HCT116 (cell line): ENCODE results near the gene CD164. TPM values are rescaled to one million over a fixed set of nuclear protein-coding genes. Genes with fewer than 3 reads are reported as not detected.
"Not testable (repeated sequence)": the region's sequence is repeated elsewhere in the genome, so short reads cannot be mapped to it uniquely, and the experiment has no call there.

Source experiments
- ATAC-seq: fragments of 200-7000 bp; cut with Tn5 transposase; 2 replicates; pipeline ENCODE4 v1.9.1; 2020; ENCODE audit warnings: mild to moderate bottlenecking, moderate library complexity
- BruUV-seq: library from RNA; stranded (reverse); fragments of 400-500 nt; replicated peaks from 2 replicates; lab custom pipeline; 2021; lab: Mats Ljungman, UMichigan
- CTCF ChIA-PET: fragments of 300-600 bp; sonication (Branson Sonifier 250); formaldehyde crosslinking; loops from one replicate; lab custom pipeline; 2021; ENCODE audit warnings: antibody characterized with exemption; lab: Charles Lee
- POLR2A ChIA-PET: fragments of 300-600, 350-600 bp; sonication (Branson Sonifier 250); formaldehyde crosslinking; loops from one replicate; lab custom pipeline; 2021; ENCODE audit warnings: antibody characterized with exemption; lab: Charles Lee
- RAD21 ChIA-PET, 2 experiments: fragments of 300-600 bp; sonication (Branson Sonifier 250); formaldehyde crosslinking; loops; one replicate each; lab custom pipeline; 2023; ENCODE audit warnings: low total read pairs in 2 of 2; ENCODE audit not compliant: uncharacterized antibody in 2 of 2, unreplicated experiment in 2 of 2, low non-redundant PET in 1 of 2; lab: Charles Lee
- DNase-seq: peaks from one replicate; pipeline ENCODE4 v3.0.0-alpha.2; 2010; ENCODE audit warnings: low read depth, low spot score
- H2AFZ ChIP-seq: fragments of 200-600 bp; shearing (Covaris generic), sonication (generic); 2 replicates; pipeline ENCODE4 v1.6.1; 2017; ENCODE audit warnings: low read depth, mixed run types, mixed read lengths, antibody characterized with exemption, low read length; ENCODE audit not compliant: poor library complexity, severe bottlenecking
- H3K27ac ChIP-seq: 2 replicates; pipeline ENCODE4 v1.5.1; 2012; ENCODE audit warnings: low read depth, low read length
- H3K27me3 ChIP-seq: fragments of 200-600 bp; sonication (generic); 2 replicates; pipeline ENCODE4 v1.6.1; 2016; ENCODE audit warnings: mixed run types, low read length, mixed read lengths; ENCODE audit not compliant: insufficient read depth
- H3K36me3 ChIP-seq, 2 experiments: fragments of 200-500 bp in 1 of 2; fragments of 200-600 bp in 1 of 2; sonication (Bioruptor generic) in 1 of 2; sonication (generic) in 1 of 2; 2 replicates each; pipeline versions ENCODE4 v1.5.1 to v1.6.1; 2014 to 2016; ENCODE audit warnings: low read length in 2 of 2, inconsistent platforms in 1 of 2, mixed read lengths in 1 of 2, mixed run types in 1 of 2; ENCODE audit not compliant: insufficient read depth in 2 of 2, control insufficient read depth in 1 of 2
- H3K4me1 ChIP-seq, 2 experiments: fragments of 200-600 bp in 1 of 2; sonication (generic) in 1 of 2; 2 replicates each; pipeline versions ENCODE4 v1.5.1 to v1.6.1; 2012 to 2017; ENCODE audit warnings: low read length in 2 of 2, inconsistent platforms in 1 of 2, mild to moderate bottlenecking in 1 of 2, mixed read lengths in 1 of 2, mixed run types in 1 of 2, moderate library complexity in 1 of 2; ENCODE audit not compliant: insufficient read depth in 2 of 2, control insufficient read depth in 1 of 2
- H3K4me2 ChIP-seq: fragments of 200-600 bp; sonication (generic); 2 replicates; pipeline ENCODE4 v1.6.1; 2017; ENCODE audit warnings: mixed run types, low read length, mixed read lengths
- H3K4me3 ChIP-seq, 2 experiments: fragments of 200-600 bp in 1 of 2; sonication (generic) in 1 of 2; replicated peaks in 1 of 2; 2 replicates each; pipeline ENCODE4 v1.5.1; 2011 to 2016; ENCODE audit warnings: low read length in 2 of 2, control low read depth in 1 of 2, low read depth in 1 of 2, mild to moderate bottlenecking in 1 of 2, mixed read lengths in 1 of 2, mixed run types in 1 of 2
- H3K79me2 ChIP-seq: fragments of 200-600 bp; sonication (generic); 2 replicates; pipeline ENCODE4 v1.6.1; 2017; ENCODE audit warnings: mild to moderate bottlenecking, mixed run types, low read length, moderate library complexity, mixed read lengths; ENCODE audit not compliant: insufficient read depth
- H3K9ac ChIP-seq: fragments of 200-600 bp; sonication (generic); 2 replicates; pipeline ENCODE4 v1.6.1; 2016; ENCODE audit warnings: low read length, mixed read lengths
- H3K9me2 ChIP-seq: fragments of 200-600 bp; sonication (generic), shearing (Covaris generic); 2 replicates; pipeline ENCODE4 v1.6.1; 2017; ENCODE audit warnings: mixed run types, mild to moderate bottlenecking, moderate library complexity; ENCODE audit not compliant: insufficient read depth
- H3K9me3 ChIP-seq, 2 experiments: fragments of 200-500 bp in 1 of 2; fragments of 200-600 bp in 1 of 2; sonication (Bioruptor generic) in 1 of 2; sonication (generic) in 1 of 2; 2 replicates each; pipeline ENCODE4 v1.6.1; 2014 to 2017; ENCODE audit warnings: low read length in 2 of 2, mixed read lengths in 2 of 2, inconsistent platforms in 1 of 2, low read depth in 1 of 2, mild to moderate bottlenecking in 1 of 2, mixed run types in 1 of 2, moderate library complexity in 1 of 2; ENCODE audit not compliant: control insufficient read depth in 1 of 2, insufficient read depth in 1 of 2
- H4K20me1 ChIP-seq: fragments of 200-600 bp; sonication (generic), shearing (Covaris generic); 2 replicates; pipeline ENCODE4 v1.6.1; 2017; ENCODE audit warnings: mixed run types, mild to moderate bottlenecking, moderate library complexity; ENCODE audit not compliant: insufficient read depth
- CEBPB ChIP-seq: IDR thresholded peaks from 2 replicates; pipeline ENCODE4 v1.6.1; 2012; ENCODE audit warnings: low read depth
- EGR1 ChIP-seq: IDR thresholded peaks from 2 replicates; pipeline ENCODE4 v1.6.1; 2012; ENCODE audit warnings: low read depth
- ELF1 ChIP-seq: IDR thresholded peaks from 2 replicates; pipeline ENCODE4 v1.6.1; 2012; ENCODE audit warnings: low read depth, borderline replicate concordance
- EZH2 ChIP-seq: fragments of 200-600 bp; sonication (generic); IDR thresholded peaks from 2 replicates; pipeline ENCODE4 v1.6.1; 2017; ENCODE audit warnings: antibody characterized with exemption, mixed run types
- FOSL1 ChIP-seq: IDR thresholded peaks from 2 replicates; pipeline ENCODE4 v1.6.1; 2012; ENCODE audit warnings: low read depth
- JUND ChIP-seq: IDR thresholded peaks from 2 replicates; pipeline ENCODE4 v1.6.1; 2012
- POLR2A ChIP-seq: IDR thresholded peaks from 2 replicates; pipeline ENCODE4 v1.7.0; 2011; ENCODE audit warnings: borderline replicate concordance; ENCODE audit not compliant: insufficient read depth, insufficient read length; ENCODE audit errors: extremely low read depth
- YY1 ChIP-seq: IDR thresholded peaks from 2 replicates; pipeline ENCODE4 v1.6.1; 2011; ENCODE audit warnings: low read length, low read depth, moderate library complexity, mild to moderate bottlenecking; ENCODE audit not compliant: insufficient replicate concordance; ENCODE audit errors: extremely low read depth
- ZNF274 ChIP-seq: fragments of 200-500 bp; sonication (Bioruptor generic); IDR thresholded peaks from 2 replicates; pipeline ENCODE4 v1.6.1; 2014; ENCODE audit warnings: mild to moderate bottlenecking, low read depth, low read length, inconsistent platforms
- intact Hi-C: fragments of 100-400 bp; cut with micrococcal nuclease; formaldehyde crosslinking; loops from 2 replicates; pipeline ENCODE4 v1.10.0; 2022
- total RNA-seq: library from RNA; stranded (reverse); gene quantifications from one replicate; pipeline ENCODE4 v1.2.1, GENCODE V29; 2021; ENCODE audit not compliant: unreplicated experiment

CD164 gene
- total RNA-seq, 1 experiment from 2014 or later, result 171 TPM

DNA sequence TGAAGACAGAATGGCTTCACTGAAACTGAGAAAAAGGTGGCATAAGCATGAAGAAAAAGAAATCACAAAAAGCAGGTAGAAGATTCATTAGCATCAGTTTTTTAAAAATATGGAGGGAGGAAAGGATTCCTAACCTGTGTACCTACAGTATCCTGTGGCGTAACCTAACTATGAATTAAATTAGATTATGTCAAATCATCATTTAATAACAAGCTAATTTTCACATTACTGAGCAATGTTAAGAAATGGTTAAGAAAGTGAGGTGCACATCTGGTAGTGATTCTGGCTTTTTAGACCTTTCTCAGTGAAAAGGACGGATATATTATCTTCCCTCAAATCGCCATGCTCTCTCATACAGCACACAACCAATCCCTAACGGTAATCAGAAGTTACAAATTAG is 12.5 kb downstream of the CD164 start:
- no peak for ATAC-seq
- Histone ChIP-seq H4K20me1 (peaks cover 12% of the 10 kb centered on the region), H3K4me2 (no peak overlapping the region), H3K9ac (no peak overlapping the region), H3K4me3 (no peak overlapping the region), H3K9me2 (no peaks in the 10 kb centered on the region), H2AFZ (no peak overlapping the region), H3K79me2 (peaks cover 83% of the 10 kb centered on the region), H3K27ac (no peak overlapping the region), H3K9me3 (no peaks in the 10 kb centered on the region), H3K4me1 (peaks cover 21 to 34% of the 10 kb centered on the region in 2 experiments), H3K36me3 (peaks cover 45% of the 10 kb centered on the region in 2 experiments; a peak in 3 of 4 replicates), H3K27me3 (no peaks in the 10 kb centered on the region)
- RAD21 ChIA-PET, result no interaction called here
- intact Hi-C loops, result no loop called here
- BruUV-seq, result no TSS peak
- CTCF ChIA-PET, result interaction anchor here (1.8 kb wide), 1 partner anchor 14 kb away, joined by 4 read pairs; no protein-coding TSS in a partner anchor
- TF ChIP-seq FOSL1 (no peak), ELF1 (no peak), POLR2A (no peak), JUND (no peak), CEBPB (no peak), YY1 (no peak), ZNF274 (no peak), EZH2 (no peak), EGR1 (no peak)
- TF ChIP-seq, all 23 proteins: peak for 0
- POLR2A ChIA-PET, result no interaction called here
- DNase-seq, result no peak

DNA sequence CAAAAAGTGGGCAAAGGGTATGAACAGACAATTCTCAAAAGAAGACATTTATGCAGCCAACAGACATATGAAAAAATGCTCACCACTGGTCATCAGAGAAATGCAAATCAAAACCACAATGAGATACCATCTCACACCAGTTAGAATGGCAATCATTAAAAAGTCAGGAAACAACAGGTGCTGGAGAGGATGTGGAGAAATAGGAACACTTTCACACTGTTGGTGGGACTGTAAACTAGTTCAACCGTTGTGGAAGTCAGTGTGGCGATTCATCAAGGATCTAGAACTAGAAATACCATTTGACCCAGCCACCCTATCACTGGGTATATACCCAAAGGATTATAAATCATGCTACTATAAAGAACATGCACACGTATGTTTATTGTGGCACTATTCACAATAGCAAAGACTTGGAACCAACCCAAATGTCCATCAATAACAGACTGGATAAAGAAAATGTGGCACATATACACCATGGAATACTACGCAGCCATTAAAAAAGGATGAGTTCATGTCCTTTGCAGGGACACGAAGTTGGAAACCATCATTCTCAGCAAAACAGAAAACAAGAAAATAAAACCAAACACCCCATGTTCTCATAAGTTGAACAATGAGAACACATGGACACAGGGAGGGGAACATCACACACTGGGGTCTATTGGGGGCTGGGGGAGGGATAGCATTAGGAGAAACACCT is 17.7 kb downstream of the CD164 start:
- peaks cover 34 to 40% of the 10 kb centered on the region in 2 experiments for H3K36me3 ChIP-seq

More for the DNA sequence above, 17.7 kb downstream of the CD164 start:
- H3K4me2 ChIP-seq, H3K9ac ChIP-seq, DNase-seq, H3K4me1 ChIP-seq, H3K27ac ChIP-seq, H2AFZ ChIP-seq, intact Hi-C loops, ATAC-seq, H3K4me3 ChIP-seq, H3K9me3 ChIP-seq, POLR2A ChIA-PET, H4K20me1 ChIP-seq, CTCF ChIA-PET, BruUV-seq, H3K9me2 ChIP-seq, RAD21 ChIA-PET, H3K27me3 ChIP-seq: not testable (repeated sequence)
- peaks cover 56% of the 10 kb centered on the region for H3K79me2 ChIP-seq
